PFSK-1 (cell line): Measurements from ENCODE around the gene SH3TC1.

Experiments used
- POLR2AphosphoS5 ChIP-seq: IDR thresholded peaks from 2 replicates; pipeline ENCODE4 v1.6.1; 2012; ENCODE audit warnings: low read depth, mild to moderate bottlenecking, control low read depth, low read length, moderate library complexity
- REST ChIP-seq, 2 experiments: IDR thresholded peaks; 2 replicates each; pipeline versions ENCODE4 v1.6.1 to v1.8.0; 2011 to 2012; ENCODE audit warnings: low read depth in 2 of 2, low read length in 2 of 2, control low read depth in 1 of 2, inconsistent platforms in 1 of 2, mild to moderate bottlenecking in 1 of 2, moderate library complexity in 1 of 2; ENCODE audit not compliant: insufficient read depth in 1 of 2
- SIN3A ChIP-seq: IDR thresholded peaks from 2 replicates; pipeline ENCODE4 v1.6.1; 2012; ENCODE audit warnings: mild to moderate bottlenecking, low read length, moderate library complexity, borderline replicate concordance; ENCODE audit not compliant: insufficient read depth
- TAF1 ChIP-seq: IDR thresholded peaks from 2 replicates; pipeline ENCODE4 v1.6.1; 2012; ENCODE audit warnings: low read length, control low read depth, borderline replicate concordance; ENCODE audit not compliant: insufficient read depth

- TF ChIP-seq POLR2AphosphoS5 = no peak
- TF ChIP-seq TAF1 = no peak
- no peak for TF ChIP-seq REST (IDR thresholded peaks at IDR 0.05; ENCODE audit: insufficient read depth in 1 of 2, low read depth in 2 of 2, low read length in 2 of 2)
- TF ChIP-seq SIN3A = no peak
Measured at GRCh38 chr4:8195841-8196458, 3.1 kb upstream of the SH3TC1 start.
